Astrocyte (in vitro differentiated cells and primary cell): Measurements from ENCODE around the gene MYO19. TPM values are rescaled to one million over a fixed set of nuclear protein-coding genes. Genes with fewer than 3 reads are reported as not detected.

Source experiments
- DNase-seq: peaks from one replicate; pipeline ENCODE4 v3.0.0-alpha.2; 2010; ENCODE audit warnings: low read depth
- FAIRE-seq: peaks from 2 replicates; lab custom pipeline; 2011; peaks lifted over from hg19 to GRCh38; lab: Jason Lieb, UNC
- H2AFZ ChIP-seq: 2 replicates; pipeline ENCODE4 v1.6.0; 2012; ENCODE audit warnings: low read depth, low read length, inconsistent platforms
- H3K27ac ChIP-seq: 2 replicates; pipeline ENCODE4 v1.5.1; 2011; ENCODE audit warnings: low read depth, low read length, inconsistent platforms
- H3K27me3 ChIP-seq: 2 replicates; pipeline ENCODE4 v1.6.0; 2011; ENCODE audit warnings: low read length, inconsistent platforms; ENCODE audit not compliant: insufficient read depth
- H3K36me3 ChIP-seq: 2 replicates; pipeline ENCODE4 v1.5.1; 2011; ENCODE audit warnings: low read length, inconsistent platforms; ENCODE audit not compliant: insufficient read depth
- H3K4me1 ChIP-seq: 2 replicates; pipeline ENCODE4 v1.5.1; 2011; ENCODE audit warnings: low read length, inconsistent platforms; ENCODE audit not compliant: insufficient read depth
- H3K4me2 ChIP-seq: 2 replicates; pipeline ENCODE4 v1.6.0; 2012; ENCODE audit warnings: low read length, inconsistent platforms
- H3K4me3 ChIP-seq: 2 replicates; pipeline ENCODE4 v1.5.1; 2011; ENCODE audit warnings: low read depth, mild to moderate bottlenecking, low read length, inconsistent platforms; ENCODE audit not compliant: insufficient read depth
- H3K79me2 ChIP-seq: 2 replicates; pipeline ENCODE4 v1.6.0; 2012; ENCODE audit warnings: mild to moderate bottlenecking, low read length, inconsistent platforms; ENCODE audit not compliant: insufficient read depth
- H3K9ac ChIP-seq: 2 replicates; pipeline ENCODE4 v1.6.0; 2012; ENCODE audit warnings: mild to moderate bottlenecking, low read length, inconsistent platforms
- H3K9me3 ChIP-seq: 2 replicates; pipeline ENCODE4 v1.5.1; 2012; ENCODE audit warnings: low read depth, mild to moderate bottlenecking, low read length, inconsistent platforms; ENCODE audit not compliant: insufficient read depth
- H4K20me1 ChIP-seq: 2 replicates; pipeline ENCODE4 v1.6.0; 2012; ENCODE audit warnings: low read length, inconsistent platforms; ENCODE audit not compliant: insufficient read depth
- H3K27ac Mint-ChIP-seq: one replicate; pipeline ENCODE4 v1.8.0; 2021; ENCODE audit warnings: mild to moderate bottlenecking, mixed read lengths; ENCODE audit not compliant: unreplicated experiment
- H3K27me3 Mint-ChIP-seq: one replicate; pipeline ENCODE4 v1.8.0; 2021; ENCODE audit warnings: low read depth, mixed read lengths; ENCODE audit not compliant: unreplicated experiment
- H3K36me3 Mint-ChIP-seq: one replicate; pipeline ENCODE4 v1.8.0; 2021; ENCODE audit warnings: low read depth, mixed read lengths; ENCODE audit not compliant: unreplicated experiment
- H3K4me1 Mint-ChIP-seq: one replicate; pipeline ENCODE4 v1.8.0; 2021; ENCODE audit warnings: low read depth, mixed read lengths; ENCODE audit not compliant: unreplicated experiment
- H3K4me3 Mint-ChIP-seq: one replicate; pipeline ENCODE4 v1.8.0; 2021; ENCODE audit warnings: mild to moderate bottlenecking, moderate library complexity, mixed read lengths; ENCODE audit not compliant: unreplicated experiment
- H3K9me3 Mint-ChIP-seq: one replicate; pipeline ENCODE4 v1.8.0; 2021; ENCODE audit warnings: mild to moderate bottlenecking, mixed read lengths; ENCODE audit not compliant: unreplicated experiment
- EZH2 ChIP-seq: IDR thresholded peaks from 2 replicates; pipeline ENCODE4 v1.6.1; 2012; ENCODE audit warnings: mild to moderate bottlenecking, low read length, inconsistent platforms; ENCODE audit not compliant: insufficient read depth
- total RNA-seq: library from RNA; stranded (reverse); gene quantifications from 2 replicates; pipeline ENCODE4 v1.2.1, GENCODE V29; 2021
- TF ChIP-seq, protein P1 (sequence below): IDR thresholded peaks from 2 replicates; pipeline ENCODE4 v1.5.1; 2011; ENCODE audit warnings: low read depth, mild to moderate bottlenecking, inconsistent platforms, low read length, moderate library complexity; ENCODE audit not compliant: insufficient read depth

MYO19 gene
- total RNA-seq, 1 donor from 2014 or later = 42.9 TPM

DNA sequence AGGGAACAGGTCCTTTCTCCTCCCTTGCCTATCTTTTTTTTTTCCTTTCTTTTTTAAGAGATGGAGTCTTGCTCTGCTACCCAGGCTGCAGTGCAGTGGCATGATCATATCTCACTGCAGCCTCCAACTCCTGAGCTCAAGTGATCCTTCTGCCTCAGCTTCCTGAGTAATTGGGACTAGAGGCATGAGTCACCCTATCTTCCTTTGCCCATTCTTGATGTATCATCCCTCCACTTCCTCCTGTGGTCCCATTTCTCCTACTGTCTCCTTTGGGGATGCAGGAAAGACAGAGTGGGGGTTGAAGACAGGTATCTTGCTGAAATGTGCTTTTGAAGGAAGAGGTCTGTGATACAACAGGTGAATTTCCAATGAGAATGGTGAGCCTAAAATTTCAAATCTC lies 5.5 kb downstream of the MYO19 start:
- Mint-ChIP-seq H3K9me3 (peaks cover 2% of the 10 kb centered on the region), H3K27ac (peak overlapping the region; percentile 54), H3K36me3 (peaks cover 29% of the 10 kb centered on the region), H3K4me3 (no peak overlapping the region), H3K4me1 (peaks cover 16% of the 10 kb centered on the region), H3K27me3 (no peaks in the 10 kb centered on the region)
- H3K27ac ChIP-seq = no peak overlapping the region
- DNase-seq = peak; percentile 46
- H3K4me1 ChIP-seq = peaks cover 24% of the 10 kb centered on the region
- H3K4me2 ChIP-seq = peak overlapping the region; percentile 25
- peaks cover 28% of the 10 kb centered on the region for H3K79me2 ChIP-seq
- no peak overlapping the region for H2AFZ ChIP-seq
- H3K27me3 ChIP-seq = no peaks in the 10 kb centered on the region
- peaks cover 35% of the 10 kb centered on the region for H3K36me3 ChIP-seq
- H3K4me3 ChIP-seq = no peak overlapping the region
- peaks cover 21% of the 10 kb centered on the region for H4K20me1 ChIP-seq
- H3K9me3 ChIP-seq = no peaks in the 10 kb centered on the region
- no peak overlapping the region for H3K9ac ChIP-seq
- FAIRE-seq = no peak
- TF ChIP-seq EZH2 = no peak
- TF ChIP-seq, protein P1, sequence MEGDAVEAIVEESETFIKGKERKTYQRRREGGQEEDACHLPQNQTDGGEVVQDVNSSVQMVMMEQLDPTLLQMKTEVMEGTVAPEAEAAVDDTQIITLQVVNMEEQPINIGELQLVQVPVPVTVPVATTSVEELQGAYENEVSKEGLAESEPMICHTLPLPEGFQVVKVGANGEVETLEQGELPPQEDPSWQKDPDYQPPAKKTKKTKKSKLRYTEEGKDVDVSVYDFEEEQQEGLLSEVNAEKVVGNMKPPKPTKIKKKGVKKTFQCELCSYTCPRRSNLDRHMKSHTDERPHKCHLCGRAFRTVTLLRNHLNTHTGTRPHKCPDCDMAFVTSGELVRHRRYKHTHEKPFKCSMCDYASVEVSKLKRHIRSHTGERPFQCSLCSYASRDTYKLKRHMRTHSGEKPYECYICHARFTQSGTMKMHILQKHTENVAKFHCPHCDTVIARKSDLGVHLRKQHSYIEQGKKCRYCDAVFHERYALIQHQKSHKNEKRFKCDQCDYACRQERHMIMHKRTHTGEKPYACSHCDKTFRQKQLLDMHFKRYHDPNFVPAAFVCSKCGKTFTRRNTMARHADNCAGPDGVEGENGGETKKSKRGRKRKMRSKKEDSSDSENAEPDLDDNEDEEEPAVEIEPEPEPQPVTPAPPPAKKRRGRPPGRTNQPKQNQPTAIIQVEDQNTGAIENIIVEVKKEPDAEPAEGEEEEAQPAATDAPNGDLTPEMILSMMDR = no peak

GRCh38 chr17:36527621-36528250 lies 6.9 kb downstream of the MYO19 start:
- peaks cover 21% of the 10 kb centered on the region for H4K20me1 ChIP-seq

More at GRCh38 chr17:36527621-36528250, 6.9 kb downstream of the MYO19 start:
- H3K4me1 Mint-ChIP-seq = peaks cover 12% of the 10 kb centered on the region
- no peak overlapping the region for H3K9ac ChIP-seq
- FAIRE-seq (no peak), DNase-seq (no peak)
- H3K4me2 ChIP-seq = no peak overlapping the region
- no peak overlapping the region for H3K27ac Mint-ChIP-seq
- no peaks in the 10 kb centered on the region for H3K27me3 ChIP-seq
- H3K4me3 Mint-ChIP-seq = no peak overlapping the region
- H3K4me3 ChIP-seq = no peak overlapping the region
- peaks cover 27% of the 10 kb centered on the region for H3K36me3 Mint-ChIP-seq
- no peaks in the 10 kb centered on the region for H3K27me3 Mint-ChIP-seq
- H3K79me2 ChIP-seq = peaks cover 15% of the 10 kb centered on the region
- H3K9me3 Mint-ChIP-seq = peaks cover 2% of the 10 kb centered on the region
- H3K4me1 ChIP-seq = peaks cover 17% of the 10 kb centered on the region
- no peak overlapping the region for H2AFZ ChIP-seq
- no peaks in the 10 kb centered on the region for H3K9me3 ChIP-seq
- peaks cover 31% of the 10 kb centered on the region for H3K36me3 ChIP-seq
- H3K27ac ChIP-seq = no peak overlapping the region
- no peak for TF ChIP-seq EZH2
- TF ChIP-seq, protein P1 = no peak
